Dermis blood vessel endothelial cell (primary cell): Measurements from ENCODE around the gene C11orf98. TPM values are rescaled to one million over a fixed set of nuclear protein-coding genes. Genes with fewer than 3 reads are reported as not detected.
A peak's percentile ranks its signal among the peaks of the same experiment; 100 is the strongest.
"Not testable (repeated sequence)": the region's sequence is repeated elsewhere in the genome, so short reads cannot be mapped to it uniquely, and the experiment has no call there.

Experiments
- DNase-seq: peaks from one replicate; pipeline ENCODE4 v3.0.0; 2010
- total RNA-seq: library from RNA; depleted of rRNA; stranded (reverse); fragments of >200 nt; gene quantifications from 2 replicates; pipeline ENCODE4 v1.2.3, GENCODE V29; 2014

Gene C11orf98
- total RNA-seq, 1 donor from 2014 or later, result 28.6 TPM

- peak; percentile 88 for DNase-seq
Measured at GRCh38 chr11:62680825-62681240, 15.8 kb upstream of the C11orf98 start.

- DNase-seq, result peak; percentile 93
Measured at GRCh38 chr11:62678770-62679696, 14.0 kb upstream of the C11orf98 start, which contains the start of gene UBXN1. Gene UBXN1, minus strand, starts transcription at chr11:62679073. Its CDS starts 150 bp downstream, at chr11:62678923.

GRCh38 chr11:62678433-62678769 is 13.4 kb upstream of the C11orf98 start:
- no peak for DNase-seq

- no peak for DNase-seq
Measured at GRCh38 chr11:62677714-62678113, 12.7 kb upstream of the C11orf98 start.

- no peak for DNase-seq
Measured at GRCh38 chr11:62677156-62677555, 12.1 kb upstream of the C11orf98 start.

- no peak for DNase-seq
Measured at GRCh38 chr11:62676698-62677097, 11.7 kb upstream of the C11orf98 start.

- not testable (repeated sequence) for DNase-seq
Measured at GRCh38 chr11:62675415-62675814, 10.4 kb upstream of the C11orf98 start.

- DNase-seq, result no peak
Measured at GRCh38 chr11:62673196-62673525, 8.2 kb upstream of the C11orf98 start.

- DNase-seq, result peak; percentile 91
Measured at GRCh38 chr11:62671608-62672389, 6.8 kb upstream of the C11orf98 start, which contains the start of the genes LBHD1 and UQCC3. Gene LBHD1, minus strand, starts transcription at chr11:62672267. Its CDS starts 2,236 bp downstream, at chr11:62670031. Gene UQCC3, plus strand, starts transcription at chr11:62671673. Its CDS starts 73 bp downstream, at chr11:62671746.

GRCh38 chr11:62671236-62671607 is 6.2 kb upstream of the C11orf98 start:
- no peak for DNase-seq

GRCh38 chr11:62669420-62670161 is 4.6 kb upstream of the C11orf98 start:
- DNase-seq, result no peak

- no peak for DNase-seq
Measured at GRCh38 chr11:62667460-62667859, 2.5 kb upstream of the C11orf98 start.

- no peak for DNase-seq
Measured at GRCh38 chr11:62666259-62666926, 1.4 kb upstream of the C11orf98 start.

GRCh38 chr11:62665599-62666258 is 719 bp upstream of the C11orf98 start:
- DNase-seq, result peak; percentile 77

GRCh38 chr11:62664405-62665074 is 470 bp downstream of the C11orf98 start:
- peak; percentile 57 for DNase-seq

- DNase-seq, result no peak
Measured at GRCh38 chr11:62656796-62657429, 8.1 kb downstream of the C11orf98 start.

- DNase-seq, result no peak
Measured at GRCh38 chr11:62654297-62654696, 10.7 kb downstream of the C11orf98 start.

GRCh38 chr11:62652161-62653006 is 12.6 kb downstream of the C11orf98 start:
- DNase-seq, result no peak

GRCh38 chr11:62650283-62650682 is 14.7 kb downstream of the C11orf98 start:
- DNase-seq, result not testable (repeated sequence)

- no peak for DNase-seq
Measured at GRCh38 chr11:62649486-62649885, 15.5 kb downstream of the C11orf98 start.
